Trophoblast cell (in vitro differentiated cells and primary cell): ENCODE results near the gene GPR87.

Experiments used
- DNase-seq, 2 donors: peaks; one replicate each; pipeline ENCODE4 v3.0.0-alpha.2; 2016
- H2AFZ ChIP-seq: 2 replicates; pipeline ENCODE4 v1.6.1; 2013; ENCODE audit warnings: low read length, moderate library complexity, mild to moderate bottlenecking; ENCODE audit not compliant: insufficient read depth, poor library complexity
- H2AK5ac ChIP-seq: 2 replicates; pipeline ENCODE4 v1.6.1; 2013; ENCODE audit warnings: mild to moderate bottlenecking, low read length
- H2BK120ac ChIP-seq: 2 replicates; pipeline ENCODE4 v1.6.1; 2013; ENCODE audit warnings: low read length, mild to moderate bottlenecking, moderate library complexity; ENCODE audit not compliant: insufficient read depth, poor library complexity
- H2BK12ac ChIP-seq: 2 replicates; pipeline ENCODE4 v1.6.1; 2013; ENCODE audit warnings: mild to moderate bottlenecking, low read length, moderate library complexity
- H2BK5ac ChIP-seq: 2 replicates; pipeline ENCODE4 v1.6.1; 2013; ENCODE audit warnings: low read length, low read depth, moderate library complexity, mild to moderate bottlenecking; ENCODE audit not compliant: poor library complexity
- H3K14ac ChIP-seq: 2 replicates; pipeline ENCODE4 v1.6.1; 2013; ENCODE audit warnings: mild to moderate bottlenecking, low read length
- H3K18ac ChIP-seq: 2 replicates; pipeline ENCODE4 v1.6.1; 2013; ENCODE audit warnings: mild to moderate bottlenecking, low read length
- H3K23ac ChIP-seq: 2 replicates; pipeline ENCODE4 v1.6.1; 2013; ENCODE audit warnings: low read length
- H3K27ac ChIP-seq: 2 replicates; pipeline ENCODE4 v1.5.1; 2013; ENCODE audit warnings: low read depth, mild to moderate bottlenecking, inconsistent platforms, low read length, moderate library complexity
- H3K27me3 ChIP-seq: 2 replicates; pipeline ENCODE4 v1.6.1; 2013; ENCODE audit warnings: inconsistent platforms, mild to moderate bottlenecking, low read length, moderate library complexity; ENCODE audit not compliant: insufficient read depth
- H3K36me3 ChIP-seq, 2 experiments: 1 replicate in 1 of 2; 2 replicates in 1 of 2; pipeline ENCODE4 v1.6.1; 2013; ENCODE audit warnings: low read length in 2 of 2, mild to moderate bottlenecking in 2 of 2, moderate library complexity in 1 of 2; ENCODE audit not compliant: insufficient read depth in 2 of 2, control insufficient read depth in 1 of 2
- H3K4ac ChIP-seq: 2 replicates; pipeline ENCODE4 v1.6.1; 2013; ENCODE audit warnings: low read depth, mild to moderate bottlenecking, low read length, moderate library complexity
- H3K4me1 ChIP-seq, 2 experiments: 1 replicate in 1 of 2; 2 replicates in 1 of 2; pipeline ENCODE4 v1.6.1; 2013; ENCODE audit warnings: low read length in 2 of 2, mild to moderate bottlenecking in 2 of 2, moderate library complexity in 1 of 2; ENCODE audit not compliant: insufficient read depth in 2 of 2, control insufficient read depth in 1 of 2
- H3K4me2 ChIP-seq: 2 replicates; pipeline ENCODE4 v1.6.1; 2013; ENCODE audit warnings: inconsistent platforms, mild to moderate bottlenecking, low read length, moderate library complexity
- H3K4me3 ChIP-seq: 2 replicates; pipeline ENCODE4 v1.5.1; 2013; ENCODE audit warnings: mild to moderate bottlenecking, low read depth, low read length, inconsistent platforms
- H3K79me1 ChIP-seq: one replicate; pipeline ENCODE4 v1.6.1; 2013; ENCODE audit warnings: low read length
- H3K79me2 ChIP-seq: 2 replicates; pipeline ENCODE4 v1.6.1; 2013; ENCODE audit warnings: low read length, mild to moderate bottlenecking; ENCODE audit not compliant: control insufficient read depth, insufficient read depth, poor library complexity
- H3K9ac ChIP-seq: 2 replicates; pipeline ENCODE4 v1.6.1; 2013; ENCODE audit warnings: mild to moderate bottlenecking, low read length
- H3K9me3 ChIP-seq: 2 replicates; pipeline ENCODE4 v1.6.1; 2013; ENCODE audit warnings: low read depth, mild to moderate bottlenecking, control low read depth, inconsistent platforms, low read length; ENCODE audit not compliant: insufficient read depth
- H4K12ac ChIP-seq: 2 replicates; pipeline ENCODE4 v1.6.1; 2013; ENCODE audit warnings: low read depth, mild to moderate bottlenecking, low read length, moderate library complexity
- H4K8ac ChIP-seq: 2 replicates; pipeline ENCODE4 v1.6.1; 2013; ENCODE audit warnings: low read depth, mild to moderate bottlenecking, low read length, moderate library complexity
- H4K91ac ChIP-seq: one replicate; pipeline ENCODE4 v1.6.1; 2013; ENCODE audit warnings: low read depth, mild to moderate bottlenecking, low read length, moderate library complexity
- WGBS: extraction: QIAGEN DNeasy Blood & Tissue Kit; methylation state at CpG from one replicate; pipeline ENCODE4 v1.1.7; 2013; ENCODE audit warnings: missing lambda C conversion rate; ENCODE audit not compliant: insufficient read length, insufficient coverage; ENCODE audit errors: extremely low coverage; 5-methylcytosine and 5-hydroxymethylcytosine counted together

Gene GPR87

GRCh38 chr3:151283387-151283786, 33.2 kb downstream of the GPR87 start:
- Histone ChIP-seq H2BK12ac (no peak overlapping the region), H2BK120ac (no peak overlapping the region), H3K18ac (no peak overlapping the region), H3K14ac (no peak overlapping the region), H3K4me2 (no peak overlapping the region), H3K36me3 (peaks cover 2% of the 10 kb centered on the region in 2 experiments), H3K79me1 (no peaks in the 10 kb centered on the region), H3K4me3 (no peak overlapping the region), H2AFZ (no peak overlapping the region), H3K9me3 (no peaks in the 10 kb centered on the region), H4K91ac (no peak overlapping the region), H3K79me2 (no peaks in the 10 kb centered on the region), H3K23ac (no peak overlapping the region), H3K4ac (no peak overlapping the region), H3K27ac (no peak overlapping the region), H4K8ac (no peak overlapping the region), H3K27me3 (no peaks in the 10 kb centered on the region), H4K12ac (no peak overlapping the region), H3K9ac (no peak overlapping the region), H2BK5ac (no peak overlapping the region), H3K4me1 (no peaks in the 10 kb centered on the region), H2AK5ac (no peak overlapping the region)
- DNase-seq: no peak
- no CpG with 5 or more reads among the region's 4 CpGs for WGBS

DNA sequence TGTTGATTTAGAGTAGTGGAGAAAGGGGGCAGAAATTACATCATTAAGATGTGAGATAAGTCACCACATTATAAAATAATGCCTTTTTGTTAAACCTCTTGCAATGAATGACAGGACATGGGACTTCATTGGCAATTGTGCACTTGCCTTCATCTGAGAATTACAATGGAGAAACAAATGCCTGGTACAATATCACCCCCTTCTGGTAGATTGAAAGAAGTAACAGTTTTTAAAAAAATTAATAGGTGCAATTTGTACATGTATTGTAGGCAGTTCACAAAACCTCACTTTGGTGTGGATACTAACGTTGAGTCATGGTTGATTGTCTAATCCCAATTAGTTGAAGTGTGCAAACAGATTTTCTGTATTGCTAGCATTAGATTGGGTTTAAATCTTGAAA, 33.7 kb downstream of the GPR87 start:
- H4K8ac ChIP-seq: no peak overlapping the region
- H2AFZ ChIP-seq: no peak overlapping the region
- no peak overlapping the region for H2AK5ac ChIP-seq
- H3K27me3 ChIP-seq: no peaks in the 10 kb centered on the region
- no peak overlapping the region for H4K91ac ChIP-seq
- H3K79me1 ChIP-seq: no peaks in the 10 kb centered on the region
- no peak overlapping the region for H2BK120ac ChIP-seq
- H3K14ac ChIP-seq: no peak overlapping the region
- peak in 1 of 2 donors; percentile 71 for DNase-seq
- H3K27ac ChIP-seq: no peak overlapping the region
- H2BK5ac ChIP-seq: no peak overlapping the region
- no peaks in the 10 kb centered on the region for H3K9me3 ChIP-seq
- no peak overlapping the region for H3K18ac ChIP-seq
- H3K4me3 ChIP-seq: no peak overlapping the region
- no peak overlapping the region for H4K12ac ChIP-seq
- no peak overlapping the region for H3K9ac ChIP-seq
- no peak overlapping the region for H2BK12ac ChIP-seq
- H3K4me2 ChIP-seq: no peak overlapping the region
- no peaks in the 10 kb centered on the region for H3K4me1 ChIP-seq
- peaks cover 2% of the 10 kb centered on the region in 2 experiments for H3K36me3 ChIP-seq
- WGBS: no CpG with 5 or more reads among the region's 1 CpG
- no peak overlapping the region for H3K4ac ChIP-seq
- H3K79me2 ChIP-seq: no peaks in the 10 kb centered on the region
- H3K23ac ChIP-seq: no peak overlapping the region

GRCh38 chr3:151281671-151282324, 34.8 kb downstream of the GPR87 start:
- no peak overlapping the region for H3K23ac ChIP-seq
- no peak overlapping the region for H4K91ac ChIP-seq
- H3K9ac ChIP-seq: no peak overlapping the region
- no peak overlapping the region for H3K14ac ChIP-seq
- H3K27me3 ChIP-seq: no peaks in the 10 kb centered on the region
- H4K12ac ChIP-seq: no peak overlapping the region
- no peaks in the 10 kb centered on the region for H3K9me3 ChIP-seq
- no peaks in the 10 kb centered on the region for H3K79me2 ChIP-seq
- no peak overlapping the region for H3K27ac ChIP-seq
- no peak overlapping the region for H3K18ac ChIP-seq
- no peaks in the 10 kb centered on the region for H3K4me1 ChIP-seq
- no peak overlapping the region for H3K4me3 ChIP-seq
- no peak overlapping the region for H3K4me2 ChIP-seq
- no peak overlapping the region for H2AK5ac ChIP-seq
- no CpG with 5 or more reads among the region's 9 CpGs for WGBS
- H3K4ac ChIP-seq: no peak overlapping the region
- H2BK120ac ChIP-seq: no peak overlapping the region
- H2AFZ ChIP-seq: no peak overlapping the region
- peaks cover 2 to 4% of the 10 kb centered on the region in 2 experiments for H3K36me3 ChIP-seq
- no peak overlapping the region for H2BK12ac ChIP-seq
- DNase-seq: no peak
- no peak overlapping the region for H4K8ac ChIP-seq
- H2BK5ac ChIP-seq: no peak overlapping the region
- H3K79me1 ChIP-seq: no peaks in the 10 kb centered on the region

- DNase-seq: no peak
- no peak within 1 kb of the TSS for H3K14ac ChIP-seq
- no peak within 1 kb of the TSS for H2BK5ac ChIP-seq
- H3K4me1 ChIP-seq: no peaks in the 10 kb centered on the region
- no peak within 1 kb of the TSS for H3K4me3 ChIP-seq
- H3K23ac ChIP-seq: no peak within 1 kb of the TSS
- H3K4ac ChIP-seq: no peak within 1 kb of the TSS
- H3K79me1 ChIP-seq: no peaks in the 10 kb centered on the region
- H2AK5ac ChIP-seq: no peak within 1 kb of the TSS
- H2AFZ ChIP-seq: no peak within 1 kb of the TSS
- no peak within 1 kb of the TSS for H3K27ac ChIP-seq
- H3K9ac ChIP-seq: no peak within 1 kb of the TSS
- no peak within 1 kb of the TSS for H3K4me2 ChIP-seq
- no peak within 1 kb of the TSS for H4K91ac ChIP-seq
- H3K27me3 ChIP-seq: no peaks in the 10 kb centered on the region
- H3K79me2 ChIP-seq: no peaks in the 10 kb centered on the region
- no CpG with 5 or more reads among the region's 4 CpGs for WGBS
- H4K12ac ChIP-seq: no peak within 1 kb of the TSS
- H3K18ac ChIP-seq: no peak within 1 kb of the TSS
- H2BK120ac ChIP-seq: no peak within 1 kb of the TSS
- H2BK12ac ChIP-seq: no peak within 1 kb of the TSS
- no peaks in the 10 kb centered on the region for H3K9me3 ChIP-seq
- H4K8ac ChIP-seq: no peak within 1 kb of the TSS
- H3K36me3 ChIP-seq: peaks cover 2 to 4% of the 10 kb centered on the region in 2 experiments
These were observed 38.4 kb downstream of the GPR87 start, which contains the start of gene P2RY14 for GRCh38 chr3:151278230-151278629. Gene P2RY14, minus strand, starts transcription at chr3:151278542. Its CDS starts 64,226 bp downstream, at chr3:151214316.
